Measurements from ENCODE around the gene INSL4. TPM values are rescaled to one million over a fixed set of nuclear protein-coding genes. Genes with fewer than 3 reads are reported as not detected.

INSL4 gene
- not detected for total RNA-seq

- Histone ChIP-seq H3K4me1 (no peaks in the 10 kb centered on the region), H3K4me3 (no peak within 1 kb of the TSS), H3K36me3 (no peaks in the 10 kb centered on the region), H3K27me3 (no peaks in the 10 kb centered on the region), H3K9me3 (no peaks in the 10 kb centered on the region), H3K27ac (no peak within 1 kb of the TSS)
- TF ChIP-seq CTCF (IDR thresholded peaks at IDR 0.05) (no peak), POLR2A (IDR thresholded peaks at IDR 0.05) (no peak)
- no peak for DNase-seq
Observed at GRCh38 chr9:5231212-5231611, at the start of gene INSL4. Gene INSL4, plus strand, starts transcription at chr9:5231419. Its CDS starts 105 bp downstream, at chr9:5231524.

- Histone ChIP-seq H3K4me3 (no peak overlapping the region), H3K27me3 (no peaks in the 10 kb centered on the region), H3K4me1 (no peaks in the 10 kb centered on the region), H3K9me3 (no peaks in the 10 kb centered on the region), H3K27ac (no peak overlapping the region), H3K36me3 (no peaks in the 10 kb centered on the region)
- TF ChIP-seq POLR2A (IDR thresholded peaks at IDR 0.05) (no peak), CTCF (IDR thresholded peaks at IDR 0.05) (no peak)
- DNase-seq, result no peak
Observed at GRCh38 chr9:5184776-5185175, 46.4 kb upstream of the INSL4 start.

- Histone ChIP-seq H3K4me1 (no peaks in the 10 kb centered on the region), H3K4me3 (no peak within 1 kb of the TSS), H3K36me3 (no peaks in the 10 kb centered on the region), H3K27me3 (no peaks in the 10 kb centered on the region), H3K27ac (no peak within 1 kb of the TSS), H3K9me3 (no peaks in the 10 kb centered on the region)
- peak in 1 of 3 donors; percentile 39 for DNase-seq
- TF ChIP-seq POLR2A (IDR thresholded peaks at IDR 0.05), result no peak
- TF ChIP-seq CTCF (IDR thresholded peaks at IDR 0.05), result no peak
Observed at GRCh38 chr9:5185220-5185840, 45.9 kb upstream of the INSL4 start, which contains the start of gene INSL6. Gene INSL6, minus strand, starts transcription at chr9:5185639. Its CDS starts 37 bp downstream, at chr9:5185602.

- no peaks in the 10 kb centered on the region for H3K4me1 ChIP-seq
- H3K9me3 ChIP-seq, result no peaks in the 10 kb centered on the region
- TF ChIP-seq CTCF (IDR thresholded peaks at IDR 0.05), result peak; percentile 16 to 80 (median 76)
- TF ChIP-seq POLR2A (IDR thresholded peaks at IDR 0.05), result no peak
- no peaks in the 10 kb centered on the region for H3K36me3 ChIP-seq
- no peak overlapping the region for H3K27ac ChIP-seq
- peak; percentile 44 to 81 (median 52) for DNase-seq
- no peak overlapping the region for H3K4me3 ChIP-seq
- H3K27me3 ChIP-seq, result no peaks in the 10 kb centered on the region
Observed at GRCh38 chr9:5186416-5187169, 44.6 kb upstream of the INSL4 start.

- no peaks in the 10 kb centered on the region for H3K9me3 ChIP-seq
- H3K4me3 ChIP-seq, result no peak overlapping the region
- no peak for DNase-seq
- H3K27me3 ChIP-seq, result no peaks in the 10 kb centered on the region
- no peak for TF ChIP-seq CTCF (IDR thresholded peaks at IDR 0.05)
- no peak for TF ChIP-seq POLR2A (IDR thresholded peaks at IDR 0.05)
- H3K4me1 ChIP-seq, result no peaks in the 10 kb centered on the region
- no peaks in the 10 kb centered on the region for H3K36me3 ChIP-seq
- H3K27ac ChIP-seq, result no peak overlapping the region
Observed at GRCh38 chr9:5188060-5188984, 42.9 kb upstream of the INSL4 start.

All from Peyer's patch (tissue), 4 donors.